SKM-1 treated with dmso at 0.1 percent for 144 hours (cell line): ENCODE data around the gene TAS1R1.

Experiments used
- DNase-seq: peaks from one replicate; lab custom pipeline; 2025; ENCODE audit not compliant: unreplicated experiment; lab: John Stamatoyannopoulos, UW

The TAS1R1 gene

GRCh38 chr1:6570100-6570499, 15.0 kb downstream of the TAS1R1 start:
- no peak for DNase-seq

- DNase-seq, result no peak
Measured at GRCh38 chr1:6570987-6571386, 15.9 kb downstream of the TAS1R1 start.

DNA sequence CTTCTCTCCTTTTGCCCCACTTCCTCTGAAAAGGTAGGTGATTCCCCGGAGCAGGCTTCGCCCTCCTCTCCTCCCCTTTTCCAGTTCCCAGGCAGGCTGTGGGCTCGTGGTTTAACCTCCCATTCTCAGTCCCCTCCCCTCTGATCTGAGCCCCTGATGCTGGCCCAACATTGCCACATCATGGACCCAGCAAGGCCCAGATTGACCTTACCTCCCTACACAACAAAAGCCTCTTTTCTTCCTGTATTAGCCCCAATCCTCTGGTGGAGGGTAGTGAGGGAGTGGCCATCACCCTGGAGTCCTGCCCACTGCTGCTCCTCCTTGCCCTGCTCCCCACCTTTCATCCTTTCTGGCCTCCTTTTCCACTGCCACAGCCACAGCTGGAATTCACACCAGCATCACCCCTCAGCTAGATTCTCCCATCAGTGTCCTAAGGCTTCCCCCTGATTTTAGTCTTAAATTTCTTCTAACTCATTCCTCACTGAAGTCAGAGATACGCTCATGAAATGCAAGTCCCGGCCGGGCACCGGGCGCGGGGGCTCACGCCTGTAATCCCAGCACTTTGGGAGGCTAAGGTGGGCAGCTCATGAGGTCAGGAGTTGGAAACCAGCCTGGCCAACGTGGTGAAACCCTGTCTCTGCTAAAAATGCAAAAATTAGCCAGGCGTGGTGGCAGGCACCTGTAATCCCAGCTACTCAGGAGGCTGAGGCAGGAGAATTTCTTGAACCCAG, 17.7 kb downstream of the TAS1R1 start:
- no peak for DNase-seq

DNA sequence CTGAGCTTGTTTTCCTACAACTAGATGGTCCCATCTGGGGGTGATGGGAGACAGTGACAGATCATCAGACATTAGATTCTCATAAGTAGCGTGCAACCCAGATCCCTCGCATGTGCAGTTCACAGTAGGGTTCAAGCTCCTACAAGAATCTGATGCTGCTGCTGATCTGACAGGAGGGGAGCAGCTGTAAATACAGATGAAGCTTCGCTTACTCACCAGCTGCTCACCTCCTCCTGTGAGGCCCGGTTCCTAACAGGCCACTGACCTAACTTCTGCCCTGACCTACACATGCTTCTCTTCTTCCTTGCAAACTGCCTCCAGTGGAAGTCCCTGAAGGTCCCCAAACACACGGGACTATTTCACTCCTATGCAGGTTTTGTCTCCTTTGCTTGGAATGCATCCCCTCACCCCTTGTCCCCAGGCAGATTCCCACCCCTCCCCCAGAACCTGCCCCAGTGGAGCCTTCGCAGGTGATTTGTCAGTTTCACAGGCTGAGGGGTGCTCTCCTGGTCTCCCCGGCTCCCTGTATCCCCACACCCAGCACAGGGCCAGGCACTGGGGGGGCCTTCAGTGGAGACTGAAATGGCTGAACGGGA, 19.0 kb downstream of the TAS1R1 start:
- DNase-seq, result no peak

DNA sequence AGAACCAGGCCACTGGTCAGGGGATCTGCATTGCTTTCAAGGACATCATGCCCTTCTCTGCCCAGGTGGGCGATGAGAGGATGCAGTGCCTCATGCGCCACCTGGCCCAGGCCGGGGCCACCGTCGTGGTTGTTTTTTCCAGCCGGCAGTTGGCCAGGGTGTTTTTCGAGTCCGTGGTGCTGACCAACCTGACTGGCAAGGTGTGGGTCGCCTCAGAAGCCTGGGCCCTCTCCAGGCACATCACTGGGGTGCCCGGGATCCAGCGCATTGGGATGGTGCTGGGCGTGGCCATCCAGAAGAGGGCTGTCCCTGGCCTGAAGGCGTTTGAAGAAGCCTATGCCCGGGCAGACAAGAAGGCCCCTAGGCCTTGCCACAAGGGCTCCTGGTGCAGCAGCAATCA, 19.7 kb downstream of the TAS1R1 start:
- no peak for DNase-seq

DNA sequence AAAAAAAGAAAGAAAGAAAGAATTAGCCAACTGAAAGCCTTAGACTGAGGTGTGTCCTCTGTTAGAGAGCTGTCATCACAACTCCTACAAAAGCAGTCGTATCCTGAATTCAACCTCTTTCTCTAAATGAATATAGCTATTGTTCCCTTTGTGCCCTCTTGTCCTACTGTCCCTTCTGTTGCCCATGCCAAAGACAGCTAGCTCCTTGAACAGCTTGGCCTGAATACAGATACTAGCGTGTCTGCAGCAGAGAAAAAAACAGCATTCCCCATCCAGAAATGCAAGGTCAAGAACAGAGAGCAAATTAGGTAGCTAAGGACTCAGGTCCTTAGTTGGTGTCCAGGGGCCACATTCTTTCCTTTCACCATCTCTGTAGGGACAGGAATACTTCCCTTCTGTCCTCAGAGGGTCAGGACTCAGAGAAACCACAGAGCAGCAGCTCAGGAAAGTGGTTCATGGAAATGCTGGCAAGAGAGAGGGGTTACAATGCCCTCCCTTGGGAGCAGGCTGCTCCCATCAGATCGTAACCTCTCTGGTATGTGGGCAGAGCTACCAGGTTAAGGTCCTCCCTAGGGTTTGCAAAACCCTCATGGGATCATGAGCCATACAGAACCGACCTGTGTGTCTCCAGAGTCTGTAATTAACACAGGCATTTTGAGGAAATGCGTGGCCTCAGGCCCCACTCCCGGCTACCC, 22.9 kb downstream of the TAS1R1 start:
- no peak for DNase-seq

GRCh38 chr1:6578624-6579373, 23.7 kb downstream of the TAS1R1 start:
- no peak for DNase-seq

GRCh38 chr1:6579374-6580118, 24.4 kb downstream of the TAS1R1 start, which contains the start of gene ZBTB48:
ZBTB48 (plus strand) TSS chr1:6579994; CDS start chr1:6580610, 616 bp downstream.
- peak; percentile 96 for DNase-seq

- DNase-seq, result no peak
Measured at GRCh38 chr1:6580119-6580592, 25.0 kb downstream of the TAS1R1 start.

- DNase-seq, result peak; percentile 54
Measured at GRCh38 chr1:6580593-6581409, 25.7 kb downstream of the TAS1R1 start.

- peak; percentile 87 for DNase-seq
Measured at GRCh38 chr1:6581561-6582305, 26.6 kb downstream of the TAS1R1 start.

- no peak for DNase-seq
Measured at GRCh38 chr1:6582370-6582769, 27.3 kb downstream of the TAS1R1 start.

DNA sequence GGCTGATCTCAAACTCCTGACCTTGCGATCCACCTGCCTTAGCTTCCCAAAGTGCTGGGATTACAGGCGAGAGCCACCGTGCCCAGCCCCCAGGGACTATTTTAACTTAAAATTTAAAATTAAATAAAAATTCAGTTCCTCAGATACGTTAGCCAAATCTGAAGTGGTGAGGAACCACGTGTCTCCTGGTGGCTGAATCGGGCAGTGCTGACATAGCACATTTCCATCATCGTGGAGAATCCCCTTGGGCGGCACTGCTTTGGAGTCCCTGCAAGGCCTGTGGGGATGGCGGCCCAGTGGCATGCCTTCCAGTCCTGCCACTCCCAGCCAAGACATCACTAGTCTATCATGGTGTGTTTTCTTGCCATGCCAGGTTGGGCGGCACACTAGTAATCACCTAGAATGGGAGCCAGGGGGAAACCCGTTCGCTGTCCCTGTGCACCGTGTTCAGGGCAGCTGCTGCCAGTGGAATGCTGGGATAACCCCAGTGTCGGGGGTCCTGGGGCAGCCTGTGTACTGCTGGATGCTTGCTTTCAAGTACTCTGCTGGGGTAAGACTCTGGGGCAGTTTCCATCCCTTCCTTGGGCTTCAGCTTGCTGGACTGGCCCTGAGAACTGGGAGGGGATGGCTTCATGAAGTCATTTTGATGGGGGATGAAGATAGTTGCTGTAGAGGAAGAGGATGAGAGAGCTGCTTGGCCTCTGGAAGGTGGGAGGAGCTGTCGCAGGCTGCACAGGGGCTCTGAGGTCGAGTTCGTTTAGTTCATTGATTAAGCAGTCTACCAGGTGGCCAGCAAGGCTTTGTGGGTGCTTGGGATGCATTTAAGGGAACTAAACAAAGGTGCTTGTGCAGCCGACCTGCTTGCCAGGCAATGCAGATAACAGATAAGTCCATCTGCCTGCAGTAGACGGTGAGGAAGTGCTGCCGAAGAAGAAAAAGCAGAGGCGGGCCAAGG, 29.3 kb downstream of the TAS1R1 start:
- DNase-seq, result no peak

- DNase-seq, result no peak
Measured at GRCh38 chr1:6585081-6585722, 30.1 kb downstream of the TAS1R1 start.

DNA sequence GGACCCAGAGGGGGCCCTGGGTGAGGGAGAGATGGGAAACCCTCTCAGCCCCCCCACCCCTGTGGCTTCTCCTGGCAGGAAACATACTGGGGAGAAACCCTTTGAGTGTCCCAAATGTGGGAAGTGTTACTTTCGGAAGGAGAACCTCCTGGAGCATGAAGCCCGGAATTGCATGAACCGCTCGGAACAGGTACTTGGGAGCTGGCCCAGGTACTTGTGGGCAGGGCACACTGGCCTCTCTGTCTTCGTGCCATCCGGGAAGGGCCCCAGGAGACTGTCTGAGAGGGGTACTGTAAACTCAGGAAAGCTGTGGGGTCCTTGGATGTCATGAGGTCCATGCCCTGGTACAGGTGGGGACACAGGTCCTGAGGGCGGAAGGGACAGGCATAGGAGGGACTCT, 30.7 kb downstream of the TAS1R1 start:
- DNase-seq, result no peak

DNA sequence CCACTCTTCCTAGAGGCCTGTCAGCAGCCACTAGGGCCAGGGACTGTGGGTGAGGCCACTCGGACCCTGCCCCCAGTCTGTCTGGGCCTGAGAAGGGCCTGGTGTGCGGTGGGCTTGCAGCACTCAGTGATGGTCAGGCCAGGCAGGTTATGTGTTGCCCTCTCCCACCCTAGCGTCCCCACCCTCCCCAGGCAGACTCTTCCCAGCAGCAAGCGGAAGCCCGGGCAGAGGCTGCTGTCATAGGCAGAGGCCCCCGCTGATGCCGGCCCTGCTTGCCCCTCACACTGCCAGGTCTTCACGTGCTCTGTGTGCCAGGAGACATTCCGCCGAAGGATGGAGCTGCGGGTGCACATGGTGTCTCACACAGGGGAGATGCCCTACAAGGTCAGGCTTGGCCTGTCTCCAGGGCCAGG, 31.3 kb downstream of the TAS1R1 start:
- DNase-seq, result no peak

GRCh38 chr1:6587261-6588005, 32.3 kb downstream of the TAS1R1 start:
- no peak for DNase-seq
